Loucy (cell line): ENCODE data around the gene RARB.

Source experiments
- CTCF ChIP-seq: fragments of 200-600 bp; sonication (generic); conservative IDR thresholded peaks from 2 replicates; pipeline ENCODE4 v1.5.1; 2014; ENCODE audit warnings: mild to moderate bottlenecking, antibody characterized with exemption, low read length
- EZH2phosphoT487 ChIP-seq: fragments of 200-600 bp; IDR thresholded peaks from 2 replicates; pipeline ENCODE4 v1.6.1; 2018; ENCODE audit warnings: antibody characterized with exemption, mild to moderate bottlenecking, moderate library complexity, borderline replicate concordance

GRCh38 chr3:25594007-25594502 is 166.0 kb downstream of the RARB start:
- TF ChIP-seq CTCF (peak; percentile 85), EZH2phosphoT487 (no peak)
